ENCODE measurements around the gene LRRK1.

- TF ChIP-seq RAD21 (IDR thresholded peaks at IDR 0.05; ENCODE audit: low read length) (no peak), IRF3 (IDR thresholded peaks at IDR 0.05; ENCODE audit: low read depth, low read length) (no peak), CTCF (IDR thresholded peaks at IDR 0.05) (no peak), EZH2phosphoT487 (IDR thresholded peaks at IDR 0.05; ENCODE audit: borderline replicate concordance, low read depth) (no peak), REST (IDR thresholded peaks at IDR 0.05; ENCODE audit: low read depth, low read length) (no peak), SMC3 (IDR thresholded peaks at IDR 0.05; ENCODE audit: low read depth, low read length) (no peak), POLR2AphosphoS5 (IDR thresholded peaks at IDR 0.05; ENCODE audit: low read depth, low read length) (no peak), TEAD4 (IDR thresholded peaks at IDR 0.05; ENCODE audit: borderline replicate concordance, insufficient read depth) (no peak)
Observed at GRCh38 chr15:100875976-100876375, 43.2 kb upstream of the LRRK1 start.
